HL-60/S4 (cell line): ENCODE results near the gene NADSYN1.

Experiments used
- in situ Hi-C: fragments of 300-500 bp; cut with MboI; formaldehyde crosslinking; loops from 2 replicates; pipeline ENCODE4 v1.14.3; 2022; ENCODE audit warnings: low sequenced_read_pairs

The NADSYN1 gene

GRCh38 chr11:71448257-71449171, 4.5 kb upstream of the NADSYN1 start, which contains the start of gene DHCR7:
Gene DHCR7, minus strand, starts transcription at chr11:71448393. Its CDS starts 3,441 bp downstream, at chr11:71444952.
- in situ Hi-C loops = loop anchor here (25.0 kb wide), 1 partner anchor 89 kb away; the partner anchor contains the start of genes KRTAP5-7, KRTAP5-8 and KRTAP5-9

DNA sequence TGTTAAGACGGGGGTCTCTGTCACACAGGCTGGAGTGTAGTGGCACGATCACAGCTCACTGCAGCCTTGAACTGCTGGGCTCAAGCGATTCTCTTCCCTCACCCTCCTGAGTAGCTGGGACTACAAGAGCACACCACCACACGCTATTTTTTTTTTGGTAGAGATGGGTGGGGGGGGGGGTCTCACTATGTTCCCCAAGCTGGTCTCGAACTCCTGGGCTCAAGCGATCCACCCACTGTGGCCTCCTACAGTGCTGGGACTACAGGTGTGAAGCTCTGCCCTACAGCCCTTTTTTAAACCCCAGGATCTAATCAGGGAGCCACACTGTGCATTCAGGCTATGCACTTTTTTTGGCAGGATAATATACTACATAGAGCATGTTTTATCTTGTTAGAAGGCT, 3.4 kb upstream of the NADSYN1 start:
- in situ Hi-C loops = loop anchor here (25.0 kb wide), 1 partner anchor 88 kb away; the partner anchor contains the start of genes KRTAP5-7, KRTAP5-8 and KRTAP5-9

DNA sequence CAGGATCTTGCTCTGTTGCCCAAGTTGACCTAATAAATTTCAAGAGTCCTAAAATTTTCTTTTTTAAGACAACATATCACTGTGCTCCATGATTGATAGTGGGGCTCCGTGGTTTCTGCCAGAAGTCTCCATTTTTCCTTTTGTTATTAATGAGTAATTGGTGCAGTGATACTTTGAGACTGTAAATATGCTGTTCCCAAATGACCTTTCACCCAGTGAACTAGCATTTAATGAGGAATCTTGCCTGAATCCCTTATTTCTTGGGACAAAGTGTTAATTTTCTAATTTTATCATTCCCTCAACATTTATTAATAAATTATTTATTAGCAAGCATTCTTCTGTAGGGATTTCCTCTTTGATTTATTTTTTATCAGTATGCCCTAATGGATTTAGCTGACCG, 2.5 kb upstream of the NADSYN1 start:
- in situ Hi-C loops = no loop called here

DNA sequence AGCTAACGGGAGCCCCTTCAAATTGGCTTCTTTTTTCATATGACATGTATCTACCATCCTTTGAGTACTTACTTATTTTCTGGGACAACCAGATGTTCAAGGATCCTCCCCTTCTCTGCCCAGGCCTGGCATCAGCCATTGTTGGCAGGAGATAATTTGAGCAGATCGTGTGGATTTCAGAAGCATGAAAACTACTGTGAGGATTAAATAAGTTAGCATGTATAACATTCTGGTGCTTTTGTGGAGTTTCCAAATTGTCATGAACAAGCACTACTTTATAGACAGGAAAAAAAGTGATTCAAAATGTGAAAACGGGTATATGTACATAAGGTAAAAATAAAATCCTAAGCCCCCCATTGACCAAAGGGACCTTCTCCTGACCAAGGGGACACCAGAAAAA, 2.1 kb upstream of the NADSYN1 start:
- in situ Hi-C loops = no loop called here

- in situ Hi-C loops = no loop called here
These were observed 1.3 kb upstream of the NADSYN1 start for GRCh38 chr11:71451596-71452198.

GRCh38 chr11:71452199-71453036, 585 bp upstream of the NADSYN1 start:
- in situ Hi-C loops = no loop called here

DNA sequence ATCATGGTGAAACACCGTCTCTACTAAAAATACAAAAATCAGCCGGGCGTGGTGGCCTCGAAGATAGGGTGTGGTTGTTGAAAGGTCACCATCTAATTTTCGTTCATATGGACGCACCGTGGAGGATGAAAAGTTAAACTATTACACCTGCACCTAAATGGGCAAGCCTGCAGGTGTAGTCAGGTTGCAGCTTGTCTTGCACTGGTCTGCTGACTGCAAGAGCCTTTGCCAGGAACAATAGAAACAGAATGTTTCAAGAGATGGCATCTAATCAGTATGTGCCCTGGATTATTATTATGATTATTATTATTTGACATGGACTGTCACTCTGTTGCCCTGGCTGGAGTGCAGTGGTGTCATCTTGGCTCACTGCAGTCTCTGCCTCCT, 908 bp downstream of the NADSYN1 start:
- in situ Hi-C loops = no loop called here

DNA sequence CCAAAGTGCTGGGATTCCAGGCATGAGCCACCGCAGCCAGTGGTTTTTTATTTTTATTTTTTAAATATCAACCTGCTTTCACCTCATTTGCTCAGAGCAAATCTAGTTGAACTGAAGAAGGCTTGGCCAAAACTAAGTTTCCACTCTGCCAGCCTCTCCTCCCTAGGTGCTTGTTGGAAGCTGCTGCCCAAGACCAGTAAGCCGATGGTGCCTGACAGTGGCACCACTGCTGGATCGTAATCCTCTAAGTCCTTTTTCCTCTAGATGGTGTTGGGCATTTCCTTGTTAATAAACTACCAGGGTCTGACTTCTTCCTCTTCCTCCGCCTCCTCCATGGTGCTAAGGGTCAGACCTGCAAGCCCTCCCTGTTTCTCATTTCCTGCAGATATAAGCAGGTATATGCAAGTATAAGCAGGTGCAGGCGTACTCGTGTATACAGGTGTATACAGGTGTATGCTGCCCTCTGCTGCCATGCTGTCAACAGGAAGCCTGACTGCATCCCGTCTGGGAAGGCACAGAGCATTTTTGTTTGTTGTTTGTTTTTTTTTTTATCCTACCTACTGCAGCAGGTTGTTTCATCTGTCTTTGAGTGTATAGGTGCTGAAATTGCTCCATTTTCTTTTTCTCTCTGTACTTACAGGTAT, 1.6 kb downstream of the NADSYN1 start:
- in situ Hi-C loops = no loop called here

DNA sequence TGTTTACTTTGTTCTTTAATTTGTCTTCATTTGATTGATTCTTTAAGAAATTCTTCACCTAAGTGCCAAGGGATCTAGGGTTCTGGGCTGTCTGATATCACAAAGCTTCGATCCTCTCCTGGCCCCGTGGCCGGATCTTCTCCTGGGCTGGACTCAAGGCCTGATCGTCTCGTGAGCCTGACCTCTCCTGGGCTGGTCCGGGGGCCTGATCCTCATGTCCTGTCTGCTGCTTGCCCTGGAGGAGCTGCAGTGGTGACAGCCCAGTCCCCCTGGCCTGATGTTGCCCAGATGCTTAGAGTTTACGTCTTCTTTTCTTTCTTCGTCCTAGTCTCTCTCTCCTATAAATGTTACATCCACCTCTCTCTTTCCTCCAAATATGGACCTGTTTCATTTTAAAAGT, 3.3 kb downstream of the NADSYN1 start:
- in situ Hi-C loops = no loop called here

- in situ Hi-C loops = no loop called here
These were observed 3.8 kb downstream of the NADSYN1 start for GRCh38 chr11:71456831-71457230.

- in situ Hi-C loops = no loop called here
These were observed 5.4 kb downstream of the NADSYN1 start for GRCh38 chr11:71458146-71459070.

- in situ Hi-C loops = no loop called here
These were observed 6.2 kb downstream of the NADSYN1 start for GRCh38 chr11:71459076-71459766.

GRCh38 chr11:71459767-71460320, 6.8 kb downstream of the NADSYN1 start:
- in situ Hi-C loops = no loop called here

DNA sequence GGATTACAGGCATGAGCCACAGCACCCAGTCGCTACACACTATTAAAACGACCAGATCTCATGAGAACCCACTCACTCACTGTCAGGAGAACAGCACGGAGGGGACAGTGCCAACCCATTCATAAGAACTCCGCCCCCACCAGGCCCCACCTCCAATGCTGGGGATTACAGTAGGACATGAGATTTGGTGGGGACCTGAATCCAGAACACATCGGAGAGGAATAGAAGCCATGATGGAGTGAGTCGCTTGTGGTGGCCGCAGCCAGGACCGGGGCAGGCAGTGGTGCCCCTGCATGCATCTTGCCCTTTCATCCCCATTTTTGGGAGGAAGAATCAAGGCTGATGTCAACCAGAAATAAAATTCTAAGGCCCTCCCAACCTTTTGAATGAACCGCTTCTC, 8.7 kb downstream of the NADSYN1 start:
- in situ Hi-C loops = no loop called here

DNA sequence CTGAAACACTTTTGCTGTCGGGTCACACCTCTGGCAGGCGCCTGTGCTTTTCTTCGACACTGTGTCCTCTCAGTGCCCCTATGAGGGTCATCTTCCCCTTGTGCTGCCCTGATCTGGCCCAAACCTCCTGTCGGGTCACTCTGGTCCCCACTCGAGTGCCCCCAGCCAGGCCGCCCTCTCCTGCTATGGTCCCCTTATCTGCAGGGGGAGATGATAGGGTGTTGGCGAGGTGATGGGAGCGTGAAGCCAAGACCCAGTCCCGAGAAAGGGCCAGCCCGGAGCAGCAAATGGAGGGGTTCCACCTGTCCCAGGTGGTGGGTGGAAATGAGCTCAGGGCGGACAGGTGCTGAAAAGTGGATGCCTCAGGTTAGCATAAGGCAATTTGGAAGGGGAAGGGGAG, 9.7 kb downstream of the NADSYN1 start:
- in situ Hi-C loops = no loop called here

- in situ Hi-C loops = no loop called here
These were observed 10.6 kb downstream of the NADSYN1 start for GRCh38 chr11:71463331-71464211.

GRCh38 chr11:71465054-71465453, 12.1 kb downstream of the NADSYN1 start:
- in situ Hi-C loops = no loop called here

- in situ Hi-C loops = no loop called here
These were observed 13.4 kb downstream of the NADSYN1 start for GRCh38 chr11:71466358-71466757.
